Activated CD4-positive, alpha-beta T cell treated with anti-CD3 and anti-CD28 coated beads for 36 hours (primary cell): ENCODE results near the gene HIRIP3. TPM values are rescaled to one million over a fixed set of nuclear protein-coding genes. Genes with fewer than 3 reads are reported as not detected.
"Not testable (repeated sequence)": the region's sequence is repeated elsewhere in the genome, so short reads cannot be mapped to it uniquely, and the experiment has no call there.

ENCODE experiments used
- ATAC-seq: fragments of 200-7000 bp; cut with Tn5 transposase; one replicate; pipeline ENCODE4 v1.10.0; 2021; ENCODE audit warnings: mild to moderate bottlenecking, moderate library complexity
- CTCF ChIA-PET: fragments of 350-600 bp; sonication (Branson Sonifier 250); formaldehyde crosslinking; loops from one replicate; lab custom pipeline; 2021; ENCODE audit warnings: antibody characterized with exemption; lab: Charles Lee
- POLR2A ChIA-PET: fragments of 350-600 bp; sonication (Branson Sonifier 250); formaldehyde crosslinking; loops from one replicate; lab custom pipeline; 2021; ENCODE audit warnings: antibody characterized with exemption, inconsistent platforms; lab: Charles Lee
- DNase-seq: peaks from one replicate; pipeline ENCODE4 v3.0.0-alpha.2; 2020
- H3K27ac Mint-ChIP-seq: one replicate; pipeline ENCODE4 v1.8.0; 2021; ENCODE audit warnings: mixed read lengths
- H3K27me3 Mint-ChIP-seq: one replicate; pipeline ENCODE4 v1.8.0; 2021; ENCODE audit warnings: mixed read lengths
- H3K36me3 Mint-ChIP-seq: one replicate; pipeline ENCODE4 v1.8.0; 2021; ENCODE audit warnings: low read depth, mixed read lengths
- H3K4me1 Mint-ChIP-seq: one replicate; pipeline ENCODE4 v1.8.0; 2021; ENCODE audit warnings: mixed read lengths
- H3K4me3 Mint-ChIP-seq: one replicate; pipeline ENCODE4 v1.8.0; 2021; ENCODE audit warnings: mild to moderate bottlenecking, moderate library complexity, mixed read lengths
- H3K9me3 Mint-ChIP-seq: one replicate; pipeline ENCODE4 v1.8.0; 2021; ENCODE audit warnings: low read depth, mixed read lengths
- intact Hi-C, 2 experiments: fragments of 100-400 bp; cut with DNase I in 1 of 2; cut with micrococcal nuclease in 1 of 2; formaldehyde crosslinking; loops; one replicate each; pipeline versions ENCODE4 v1.14.2 to v1.15.1; 2022 to 2024; cut with DNase I, micrococcal nuclease
- total RNA-seq, 2 experiments: library from RNA; stranded (reverse); gene quantifications; one replicate each; pipeline ENCODE4 v1.2.3, GENCODE V29; 2021

The HIRIP3 gene
- total RNA-seq, 2 experiments from 2014 or later: 25.1 to 36.8 TPM

DNA sequence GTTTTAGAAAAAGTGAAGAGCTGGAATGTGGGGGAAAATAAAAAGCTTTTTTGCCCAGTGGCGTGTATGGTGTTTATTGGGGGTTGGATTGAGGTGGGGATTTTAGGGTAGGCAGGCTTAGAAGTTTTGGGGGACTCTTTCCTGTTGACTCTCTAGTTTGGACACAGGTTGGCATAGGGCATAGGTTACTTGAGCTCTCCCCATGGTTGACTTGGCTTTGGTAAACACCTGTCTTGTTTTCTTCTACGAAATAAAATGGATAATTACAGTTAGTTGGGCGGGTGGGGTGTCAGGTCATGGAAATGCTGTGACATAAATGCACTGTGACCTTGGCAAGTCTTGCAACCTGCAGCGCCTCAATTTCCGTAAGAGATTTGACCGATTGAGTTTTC lies 22.4 kb downstream of the HIRIP3 start:
- Mint-ChIP-seq H3K9me3 (peaks cover 4% of the 10 kb centered on the region), H3K36me3 (peaks cover 35% of the 10 kb centered on the region), H3K27me3 (no peaks in the 10 kb centered on the region), H3K27ac (peak overlapping the region; percentile 71), H3K4me3 (peak overlapping the region; percentile 87), H3K4me1 (peaks cover 31% of the 10 kb centered on the region)
- no peak for ATAC-seq
- no peak for DNase-seq
- intact Hi-C loops: loop anchor here (1.0 to 5.0 kb wide), 13 partner anchors 11 to 1150 kb away; partner anchors contain the start of genes INO80E (in 2 of the 2), TMEM219 (in 2 of the 2), ASPHD1 (in 1 of the 2) and ATXN2L (in 1 of the 2)
- CTCF ChIA-PET: interaction anchor here (0.6 to 3.3 kb wide), 12 partner anchors 11 to 282 kb away, joined by 3 to 15 read pairs (median 4); partner anchors contain the start of genes KIF22, PAGR1 and TMEM219
- POLR2A ChIA-PET: interaction anchor here (0.6 to 1.5 kb wide), 10 partner anchors 11 to 1150 kb away, joined by 3 to 14 read pairs (median 5); partner anchors contain the start of genes ALDOA, ASPHD1, ATXN2L and HIRIP3

DNA sequence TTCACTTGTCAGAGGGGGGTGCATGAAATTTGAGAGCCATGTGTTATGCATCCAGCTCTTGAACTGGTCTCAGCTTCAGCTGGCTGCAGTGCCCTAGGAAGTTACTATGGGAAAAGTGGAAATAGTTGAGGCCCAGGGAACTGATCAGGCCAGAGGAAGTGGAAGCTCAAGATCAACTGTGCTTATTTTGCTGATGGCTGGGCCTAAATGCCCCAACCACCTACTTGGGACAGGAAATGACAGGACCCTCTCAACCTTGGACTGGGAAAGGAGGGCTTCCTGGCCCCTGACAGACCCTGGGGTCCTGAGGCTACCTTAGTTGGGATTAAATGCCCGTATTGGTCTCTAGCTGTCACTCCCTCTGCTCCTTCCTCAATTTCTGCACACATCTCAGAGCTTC lies 22.9 kb downstream of the HIRIP3 start:
- H3K27me3 Mint-ChIP-seq: no peaks in the 10 kb centered on the region
- no peak overlapping the region for H3K4me3 Mint-ChIP-seq
- peaks cover 31% of the 10 kb centered on the region for H3K4me1 Mint-ChIP-seq
- H3K27ac Mint-ChIP-seq: no peak overlapping the region
- ATAC-seq (no peak), DNase-seq (no peak)
- peaks cover 35% of the 10 kb centered on the region for H3K36me3 Mint-ChIP-seq
- CTCF ChIA-PET: interaction anchor here (1.0 to 3.3 kb wide), 7 partner anchors 10 to 272 kb away, joined by 3 to 15 read pairs (median 5); partner anchors contain the start of genes KIF22, PAGR1 and TMEM219
- intact Hi-C loops: loop anchor here (2.0 to 5.0 kb wide), 3 partner anchors 225 to 1150 kb away; partner anchors contain the start of genes ATXN2L (in 1 of the 2) and C16orf54 (in 1 of the 2)
- POLR2A ChIA-PET: interaction anchor here (0.6 to 1.5 kb wide), 5 partner anchors 10 to 97 kb away, joined by 3 to 14 read pairs (median 8); partner anchors contain the start of genes ALDOA, KCTD13 and TMEM219
- peaks cover 4% of the 10 kb centered on the region for H3K9me3 Mint-ChIP-seq

DNA sequence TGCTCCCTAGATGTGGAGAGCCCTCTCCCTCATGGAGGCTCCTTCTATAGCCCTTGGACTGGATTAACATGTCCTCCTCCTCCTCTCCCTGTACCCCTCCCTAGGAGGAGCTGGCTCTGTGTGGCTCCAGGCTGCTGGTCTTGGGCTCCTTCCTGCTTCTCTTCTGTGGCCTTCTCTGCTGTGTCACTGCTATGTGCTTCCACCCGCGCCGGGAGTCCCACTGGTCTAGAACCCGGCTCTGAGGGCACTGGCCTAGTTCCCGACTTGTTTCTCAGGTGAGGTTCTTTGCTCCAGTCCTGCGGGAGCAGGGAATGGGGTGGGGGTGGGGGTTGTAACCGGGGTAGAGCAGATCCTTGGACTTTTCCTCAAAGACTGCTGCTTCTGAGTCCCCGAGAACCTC lies 24.1 kb downstream of the HIRIP3 start:
- peaks cover 35% of the 10 kb centered on the region for H3K36me3 Mint-ChIP-seq
- no peak for DNase-seq
- no peak overlapping the region for H3K27ac Mint-ChIP-seq
- intact Hi-C loops: loop anchor here (5.0 kb wide), 2 partner anchors 224 to 269 kb away; partner anchors contain the start of gene C16orf54 (in 1 of the 2)
- no peaks in the 10 kb centered on the region for H3K27me3 Mint-ChIP-seq
- H3K4me1 Mint-ChIP-seq: peaks cover 22% of the 10 kb centered on the region
- H3K9me3 Mint-ChIP-seq: peaks cover 4% of the 10 kb centered on the region
- CTCF ChIA-PET: interaction anchor here (3.3 kb wide), 1 partner anchor 9 kb away, joined by 15 read pairs; the partner anchor contains the start of gene TMEM219
- POLR2A ChIA-PET: no interaction called here
- H3K4me3 Mint-ChIP-seq: no peak overlapping the region
- no peak for ATAC-seq

DNA sequence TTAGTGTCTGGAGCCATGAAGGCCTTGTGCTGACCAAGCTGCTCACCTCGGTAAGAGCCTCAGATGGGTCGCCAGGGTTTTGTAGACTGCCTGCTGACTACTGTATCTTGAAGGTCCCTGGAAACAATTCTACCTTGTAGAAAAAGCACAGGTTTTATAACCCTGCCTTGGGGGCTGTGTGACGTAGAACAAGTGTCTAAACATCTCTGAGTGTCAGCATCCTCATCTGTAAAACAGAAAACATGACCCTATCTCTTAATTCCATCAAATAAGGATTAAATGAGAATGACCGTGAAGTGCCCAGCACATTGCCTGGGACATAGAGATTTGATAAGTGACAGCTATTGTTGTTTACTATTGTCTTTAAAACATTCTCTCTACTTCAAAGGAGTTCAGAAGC lies 27.2 kb downstream of the HIRIP3 start:
- Mint-ChIP-seq H3K4me3 (no peak overlapping the region), H3K36me3 (peaks cover 31% of the 10 kb centered on the region), H3K27ac (no peak overlapping the region), H3K27me3 (no peaks in the 10 kb centered on the region), H3K4me1 (peaks cover 5% of the 10 kb centered on the region), H3K9me3 (peaks cover 4% of the 10 kb centered on the region)
- CTCF ChIA-PET: no interaction called here
- no peak for DNase-seq
- POLR2A ChIA-PET: no interaction called here
- intact Hi-C loops: no loop called here
- no peak for ATAC-seq

DNA sequence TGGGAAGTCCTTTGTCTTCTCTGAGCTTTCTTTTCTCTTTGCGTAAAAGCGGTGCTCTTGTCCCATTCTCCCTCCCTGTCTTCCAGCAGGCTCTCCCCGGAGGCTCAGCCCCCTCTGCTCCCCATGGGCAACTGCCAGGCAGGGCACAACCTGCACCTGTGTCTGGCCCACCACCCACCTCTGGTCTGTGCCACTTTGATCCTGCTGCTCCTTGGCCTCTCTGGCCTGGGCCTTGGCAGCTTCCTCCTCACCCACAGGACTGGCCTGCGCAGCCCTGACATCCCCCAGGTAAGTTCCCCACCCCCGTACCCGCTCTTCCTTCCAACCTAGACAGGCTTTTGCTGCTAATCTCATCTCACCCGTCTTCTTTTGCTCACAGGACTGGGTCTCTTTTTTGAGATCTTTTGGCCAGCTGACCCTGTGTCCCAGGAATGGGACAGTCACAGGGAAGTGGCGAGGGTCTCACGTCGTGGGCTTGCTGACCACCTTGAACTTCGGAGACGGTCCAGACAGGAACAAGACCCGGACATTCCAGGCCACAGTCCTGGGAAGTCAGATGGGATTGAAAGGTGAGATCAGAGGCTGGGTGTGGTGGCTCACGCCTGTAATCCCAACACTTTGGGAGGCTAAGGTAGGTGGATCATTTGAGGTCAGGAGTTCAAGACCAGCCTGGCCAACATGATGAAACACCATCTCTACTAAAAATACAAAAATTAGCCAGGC lies 32.2 kb downstream of the HIRIP3 start:
- DNase-seq (peak; percentile 11), ATAC-seq (no peak)
- Mint-ChIP-seq H3K4me3 (peak overlapping the region; percentile 88), H3K27ac (peak overlapping the region; percentile 87), H3K27me3 (no peaks in the 10 kb centered on the region), H3K36me3 (peaks cover 3% of the 10 kb centered on the region), H3K4me1 (peaks cover 17% of the 10 kb centered on the region), H3K9me3 (no peaks in the 10 kb centered on the region)
- intact Hi-C loops: loop anchor here in 1 of 2 experiments (5.0 kb wide), 1 partner anchor 86 kb away; no protein-coding TSS in a partner anchor
- POLR2A ChIA-PET: interaction anchor here (1.4 to 2.2 kb wide), 2 partner anchors 10 to 136 kb away, joined by 3 to 14 read pairs; partner anchors contain the start of gene TAOK2
- CTCF ChIA-PET: interaction anchor here (0.7 to 1.8 kb wide), 4 partner anchors 10 to 1347 kb away, joined by 3 to 15 read pairs (median 4); partner anchors contain the start of gene TAOK2

DNA sequence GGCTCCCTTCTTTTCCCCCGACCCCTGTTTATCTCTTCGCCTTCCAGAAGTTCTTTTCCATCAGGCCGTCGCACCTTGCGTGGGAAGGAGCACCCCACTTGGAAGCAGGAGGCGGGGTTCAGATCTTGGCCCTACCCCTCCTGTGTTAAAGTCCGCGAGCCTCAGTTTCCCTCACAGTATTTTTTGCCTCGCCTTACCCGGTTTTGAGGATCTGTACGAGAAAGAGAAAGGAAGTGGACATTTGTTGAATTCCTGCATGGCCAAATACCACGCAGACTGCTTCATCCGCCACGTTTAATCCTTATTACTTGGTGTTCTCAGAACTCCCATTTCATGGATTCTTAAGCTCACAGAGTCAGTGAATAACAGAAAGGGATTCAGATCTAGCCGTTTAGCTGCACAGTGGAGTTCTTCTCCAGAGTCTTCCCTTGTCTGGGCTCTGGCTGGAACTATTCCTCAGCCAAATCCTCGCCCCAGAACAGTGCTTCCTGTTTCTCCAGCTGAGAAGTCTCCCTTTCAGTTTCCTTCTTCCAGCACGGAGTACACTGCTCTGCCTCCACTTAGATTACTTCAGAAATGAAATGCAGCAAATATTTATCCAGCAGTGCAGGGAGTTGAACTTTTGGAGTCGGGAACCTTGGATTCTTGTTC lies 32.9 kb downstream of the HIRIP3 start:
- intact Hi-C loops: loop anchor here (1.0 to 5.0 kb wide), 7 partner anchors 11 to 161 kb away; partner anchors contain the start of genes TAOK2 (in 2 of the 2), ASPHD1 (in 1 of the 2), INO80E (in 1 of the 2) and KCTD13 (in 1 of the 2)
- no peak for DNase-seq
- POLR2A ChIA-PET: interaction anchor here (1.4 to 2.2 kb wide), 2 partner anchors 11 to 135 kb away, joined by 3 to 14 read pairs; partner anchors contain the start of gene TAOK2
- ATAC-seq: no peak
- Mint-ChIP-seq H3K4me1 (peaks cover 17% of the 10 kb centered on the region), H3K36me3 (peaks cover 2% of the 10 kb centered on the region), H3K27ac (peak overlapping the region; percentile 87), H3K4me3 (peak overlapping the region; percentile 88), H3K27me3 (no peaks in the 10 kb centered on the region), H3K9me3 (no peaks in the 10 kb centered on the region)
- CTCF ChIA-PET: interaction anchor here (0.7 to 1.9 kb wide), 10 partner anchors 11 to 1346 kb away, joined by 3 to 15 read pairs (median 4); partner anchors contain the start of genes CDIPT, KCTD13 and TAOK2

DNA sequence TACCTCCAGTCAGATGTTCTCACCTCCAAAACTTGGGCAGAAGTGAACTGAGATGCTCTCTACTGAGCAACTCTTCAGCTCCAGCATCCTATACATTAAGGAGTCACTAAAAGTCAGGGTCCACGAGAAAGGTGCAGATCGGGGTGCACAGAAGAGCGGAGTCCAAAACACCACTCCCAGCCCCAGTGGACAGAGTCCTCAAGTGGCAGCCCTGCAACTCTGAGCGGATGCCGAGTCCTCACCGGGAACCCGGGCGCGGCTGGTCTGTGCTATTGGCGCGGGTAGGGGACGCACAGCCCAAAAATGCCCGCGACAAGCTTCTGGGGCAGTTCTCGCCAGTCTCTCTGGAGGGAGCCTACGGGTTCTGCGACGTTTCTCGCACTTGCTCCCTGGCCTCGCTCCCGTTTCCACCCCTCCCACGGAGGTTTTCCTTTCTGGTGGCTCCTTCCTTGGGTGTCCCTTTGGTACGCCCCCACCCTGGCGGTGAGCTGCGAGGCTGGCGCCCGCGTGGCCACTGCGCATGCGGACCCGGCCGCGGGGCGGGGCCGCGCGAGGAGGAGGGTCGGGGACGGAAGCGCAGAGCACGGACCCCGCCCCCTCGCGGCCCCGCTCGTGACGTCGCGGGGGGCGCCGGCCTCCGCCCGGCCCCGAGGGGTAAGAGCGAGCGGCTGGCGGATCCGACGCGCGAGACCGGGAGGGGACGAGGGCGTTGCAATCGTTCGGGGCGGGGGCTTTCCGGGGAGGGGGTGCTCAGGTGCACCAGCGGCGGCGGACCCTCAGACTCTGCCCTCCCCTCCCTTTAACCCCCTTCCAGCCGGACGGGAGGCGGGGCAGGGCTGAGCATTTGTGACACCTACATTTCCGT lies 33.7 kb downstream of the HIRIP3 start, which contains the start of gene TMEM219:
TSS of gene TMEM219 (plus strand) at position 601 of the 865 bp plus-strand sequence. CDS start 1,065 bp downstream, outside the sequence.
- H3K36me3 Mint-ChIP-seq: peaks cover 2% of the 10 kb centered on the region
- ChIA-PET CTCF (interaction anchor here (0.5 to 1.9 kb wide), 14 partner anchors 11 to 795 kb away, joined by 3 to 15 read pairs (median 4); partner anchors contain the start of genes ALDOA, CDIPT, KCTD13 and TAOK2), POLR2A (interaction anchor here (0.7 to 2.2 kb wide), 3 partner anchors 11 to 446 kb away, joined by 3 to 14 read pairs (median 3); partner anchors contain the start of gene TAOK2)
- H3K9me3 Mint-ChIP-seq: no peaks in the 10 kb centered on the region
- peak; percentile 94 for DNase-seq
- ATAC-seq: peak; percentile 95
- intact Hi-C loops: loop anchor here (1.0 to 5.0 kb wide), 10 partner anchors 12 to 171 kb away; partner anchors contain the start of genes KCTD13 (in 2 of the 2), TAOK2 (in 2 of the 2), ASPHD1 (in 1 of the 2) and CDIPT (in 1 of the 2)
- peak within 1 kb of the TSS; percentile 87 for H3K27ac Mint-ChIP-seq
- H3K27me3 Mint-ChIP-seq: no peaks in the 10 kb centered on the region
- peaks cover 17% of the 10 kb centered on the region for H3K4me1 Mint-ChIP-seq
- peak within 1 kb of the TSS; percentile 88 for H3K4me3 Mint-ChIP-seq

DNA sequence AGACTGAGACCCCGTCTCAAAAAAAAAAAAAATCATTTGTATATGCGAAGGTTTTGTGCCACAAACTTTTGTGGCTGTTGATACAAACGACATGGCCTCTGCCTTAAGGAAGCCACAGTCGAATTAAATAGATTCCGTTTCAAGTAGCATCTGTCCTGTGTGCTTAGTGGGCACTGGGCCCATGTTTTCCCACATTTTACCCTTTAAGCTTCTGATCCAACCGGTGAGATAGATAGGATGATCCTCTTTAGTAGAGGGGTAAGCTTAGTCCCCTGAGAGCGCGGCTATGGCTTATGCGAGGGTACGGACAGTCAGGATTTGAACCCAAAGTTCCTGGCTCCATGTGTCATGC lies 34.3 kb downstream of the HIRIP3 start:
- DNase-seq (no peak), ATAC-seq (no peak)
- no peaks in the 10 kb centered on the region for H3K9me3 Mint-ChIP-seq
- H3K27ac Mint-ChIP-seq: peak overlapping the region; percentile 85
- intact Hi-C loops: loop anchor here (1.0 to 5.0 kb wide), 4 partner anchors 34 to 171 kb away; partner anchors contain the start of genes CDIPT (in 1 of the 2), KCTD13 (in 1 of the 2) and KIF22 (in 1 of the 2)
- POLR2A ChIA-PET: interaction anchor here (0.7 to 2.2 kb wide), 2 partner anchors 12 to 447 kb away, joined by 3 to 14 read pairs; partner anchors contain the start of gene TAOK2
- H3K36me3 Mint-ChIP-seq: peaks cover 2% of the 10 kb centered on the region
- peaks cover 17% of the 10 kb centered on the region for H3K4me1 Mint-ChIP-seq
- H3K4me3 Mint-ChIP-seq: peak overlapping the region; percentile 88
- CTCF ChIA-PET: interaction anchor here (0.5 to 1.9 kb wide), 14 partner anchors 12 to 796 kb away, joined by 3 to 15 read pairs (median 4); partner anchors contain the start of genes ALDOA, CDIPT, KCTD13 and TAOK2
- no peaks in the 10 kb centered on the region for H3K27me3 Mint-ChIP-seq

DNA sequence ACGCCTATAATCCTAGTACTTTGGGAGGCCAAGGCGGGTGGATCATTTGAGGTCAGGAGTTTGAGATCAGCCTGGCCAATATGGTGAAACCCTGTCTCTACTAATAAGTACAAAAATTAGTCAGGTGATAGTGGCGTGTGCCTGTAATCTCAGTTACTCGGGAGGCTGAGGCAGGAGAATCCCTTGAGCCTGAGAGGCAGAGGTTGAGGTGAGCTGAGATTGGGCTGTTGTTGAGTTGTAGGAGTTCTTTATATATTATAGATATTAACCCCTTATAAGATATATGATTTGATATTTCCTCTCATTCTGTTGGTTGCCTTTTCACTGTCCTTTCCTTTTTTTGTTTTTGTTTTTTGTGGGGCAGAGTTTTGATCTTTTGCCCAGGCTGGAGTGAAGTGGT lies 35.6 kb downstream of the HIRIP3 start:
- DNase-seq, POLR2A ChIA-PET, ATAC-seq, H3K36me3 Mint-ChIP-seq, H3K9me3 Mint-ChIP-seq, H3K27me3 Mint-ChIP-seq, H3K27ac Mint-ChIP-seq, H3K4me3 Mint-ChIP-seq: not testable (repeated sequence)
- intact Hi-C loops: loop anchor here (2.0 to 5.0 kb wide), 2 partner anchors 33 to 83 kb away; partner anchors contain the start of gene KCTD13 (in 1 of the 2)
- H3K4me1 Mint-ChIP-seq: peaks cover 17% of the 10 kb centered on the region
- CTCF ChIA-PET: interaction anchor here (0.8 to 1.0 kb wide), 2 partner anchors 33 to 314 kb away, joined by 3 read pairs; no protein-coding TSS in a partner anchor
